ENCODE results near the gene BCL2L11. TPM values are rescaled to one million over a fixed set of nuclear protein-coding genes. Genes with fewer than 3 reads are reported as not detected.
A peak's percentile ranks its signal among the peaks of the same experiment; 100 is the strongest.

The BCL2L11 gene
- total and polyA plus RNA-seq, 2 experiments from 2014 or later: 9.1 to 32.9 TPM

DNA sequence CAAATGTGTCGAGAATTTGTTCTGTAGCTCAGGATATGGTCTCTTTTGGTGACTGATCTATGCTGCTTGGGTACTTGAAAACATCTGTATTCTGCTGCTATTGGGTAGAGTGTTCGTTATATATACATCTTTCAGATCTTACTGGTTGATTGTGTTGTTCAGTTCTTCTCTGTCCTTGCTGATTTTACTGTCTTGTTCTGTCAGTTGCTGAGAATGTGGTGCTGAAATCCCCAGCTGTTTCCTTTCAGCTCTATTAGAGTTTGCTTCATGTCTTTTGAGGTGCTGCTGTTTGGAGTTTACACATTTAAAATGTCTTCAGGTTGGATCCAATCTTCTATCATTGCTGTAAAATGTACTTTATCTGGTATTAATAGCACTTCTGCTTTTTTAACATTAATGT is 12.9 kb downstream of the BCL2L11 start:
- H3K27ac ChIP-seq: no peak overlapping the region

DNA sequence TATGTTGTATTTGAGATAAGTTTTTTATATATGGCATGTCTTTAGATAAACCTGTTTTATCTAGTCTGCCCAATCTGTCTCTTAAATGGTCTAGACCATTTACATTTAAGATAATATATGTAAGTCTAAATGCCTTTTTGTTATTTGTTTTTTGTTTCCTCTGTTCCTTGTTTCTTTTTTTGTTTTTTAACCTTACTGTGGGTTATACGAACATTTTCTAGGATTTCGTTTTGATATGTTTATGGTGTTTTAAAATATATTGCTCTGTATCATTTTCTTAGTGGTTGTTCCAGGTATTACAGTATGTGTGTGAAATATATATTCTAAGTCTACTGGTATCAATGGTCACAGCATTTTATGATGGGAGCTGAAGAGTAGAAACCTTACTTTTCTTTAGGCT is 13.3 kb downstream of the BCL2L11 start:
- Histone ChIP-seq H3K27me3 (no peaks in the 10 kb centered on the region), H3K36me3 (peaks cover 13% of the 10 kb centered on the region), H3K4me1 (ENCODE audit: low read depth) (peaks cover 19% of the 10 kb centered on the region), H3K9me3 (ENCODE audit: low read depth) (no peaks in the 10 kb centered on the region), H3K4me3 (no peak overlapping the region), H3K27ac (no peak overlapping the region)
- TF ChIP-seq, protein P1, sequence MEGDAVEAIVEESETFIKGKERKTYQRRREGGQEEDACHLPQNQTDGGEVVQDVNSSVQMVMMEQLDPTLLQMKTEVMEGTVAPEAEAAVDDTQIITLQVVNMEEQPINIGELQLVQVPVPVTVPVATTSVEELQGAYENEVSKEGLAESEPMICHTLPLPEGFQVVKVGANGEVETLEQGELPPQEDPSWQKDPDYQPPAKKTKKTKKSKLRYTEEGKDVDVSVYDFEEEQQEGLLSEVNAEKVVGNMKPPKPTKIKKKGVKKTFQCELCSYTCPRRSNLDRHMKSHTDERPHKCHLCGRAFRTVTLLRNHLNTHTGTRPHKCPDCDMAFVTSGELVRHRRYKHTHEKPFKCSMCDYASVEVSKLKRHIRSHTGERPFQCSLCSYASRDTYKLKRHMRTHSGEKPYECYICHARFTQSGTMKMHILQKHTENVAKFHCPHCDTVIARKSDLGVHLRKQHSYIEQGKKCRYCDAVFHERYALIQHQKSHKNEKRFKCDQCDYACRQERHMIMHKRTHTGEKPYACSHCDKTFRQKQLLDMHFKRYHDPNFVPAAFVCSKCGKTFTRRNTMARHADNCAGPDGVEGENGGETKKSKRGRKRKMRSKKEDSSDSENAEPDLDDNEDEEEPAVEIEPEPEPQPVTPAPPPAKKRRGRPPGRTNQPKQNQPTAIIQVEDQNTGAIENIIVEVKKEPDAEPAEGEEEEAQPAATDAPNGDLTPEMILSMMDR (IDR thresholded peaks at IDR 0.05; ENCODE audit: low read depth, low read length): no peak
- DNase-seq (ENCODE audit: low read depth in 1 of 2, low spot score in 1 of 2): no peak

More for the DNA sequence above, 12.9 kb downstream of the BCL2L11 start:
- Histone ChIP-seq H3K36me3 (peaks cover 18% of the 10 kb centered on the region), H3K27me3 (no peaks in the 10 kb centered on the region), H3K4me3 (no peak overlapping the region), H3K4me1 (ENCODE audit: low read depth) (peaks cover 19% of the 10 kb centered on the region), H3K9me3 (ENCODE audit: low read depth) (no peaks in the 10 kb centered on the region)
- DNase-seq (ENCODE audit: low read depth in 1 of 2, low spot score in 1 of 2): no peak
- TF ChIP-seq, protein P1 (IDR thresholded peaks at IDR 0.05; ENCODE audit: low read depth, low read length): no peak

DNA sequence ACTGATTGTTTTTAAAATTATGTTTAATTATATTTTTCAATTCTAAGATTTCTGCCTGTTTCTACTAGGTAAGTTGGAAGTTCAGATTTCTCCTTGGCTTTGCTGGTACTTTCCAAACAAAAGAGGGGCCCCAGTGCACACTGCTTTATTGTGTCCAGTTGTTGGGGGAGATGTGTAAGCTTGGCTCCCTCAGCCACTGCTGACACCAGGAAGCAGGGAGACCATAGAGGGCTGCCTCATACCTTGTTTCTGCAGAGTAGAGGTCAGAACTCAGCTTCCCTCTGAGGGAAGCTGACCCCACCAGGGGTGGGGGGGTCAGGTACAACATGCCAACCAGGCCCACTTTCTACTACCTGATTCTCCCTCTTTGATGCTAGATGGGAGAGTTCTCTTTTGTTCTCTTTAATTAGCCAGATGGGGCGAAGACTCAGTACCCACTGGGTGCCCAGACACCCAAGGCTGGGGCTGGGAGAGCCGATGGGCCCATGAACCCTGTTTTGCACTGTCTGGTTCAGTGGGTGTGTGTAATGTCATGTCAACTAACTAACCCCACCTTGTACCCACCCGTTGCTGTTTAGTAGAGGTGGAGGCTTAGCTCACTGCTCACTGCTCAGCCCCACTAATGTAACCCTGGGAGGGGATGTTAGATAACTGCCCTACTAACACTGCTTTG is 14.7 kb downstream of the BCL2L11 start:
- Histone ChIP-seq H3K36me3 (peaks cover 7% of the 10 kb centered on the region), H3K4me1 (ENCODE audit: low read depth) (peaks cover 19% of the 10 kb centered on the region), H3K27me3 (no peaks in the 10 kb centered on the region), H3K4me3 (no peak overlapping the region), H3K27ac (no peak overlapping the region), H3K9me3 (ENCODE audit: low read depth) (no peaks in the 10 kb centered on the region)
- no peak for DNase-seq (ENCODE audit: low read depth in 1 of 2, low spot score in 1 of 2)
- TF ChIP-seq, protein P1 (IDR thresholded peaks at IDR 0.05; ENCODE audit: low read depth, low read length): no peak

DNA sequence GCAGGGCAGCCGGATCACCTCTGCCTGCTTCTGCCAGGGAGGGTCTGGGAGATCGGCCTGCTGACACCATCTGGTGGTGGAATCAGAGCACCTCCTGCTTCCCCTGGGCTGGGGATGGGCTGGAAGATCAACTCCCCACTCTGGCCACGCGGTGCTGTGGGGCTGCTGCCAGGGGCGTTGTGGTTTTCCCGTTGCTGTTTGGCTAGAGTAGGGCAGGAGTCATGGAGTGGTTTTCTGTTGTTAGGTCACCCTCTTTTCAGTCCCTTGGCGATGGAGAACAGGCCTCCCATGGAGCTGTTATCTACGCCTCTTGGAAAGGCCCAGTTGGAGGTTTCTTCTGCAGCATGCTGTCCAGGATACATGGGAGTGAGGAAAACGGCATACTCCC is 15.2 kb downstream of the BCL2L11 start:
- TF ChIP-seq, protein P1 (IDR thresholded peaks at IDR 0.05; ENCODE audit: low read depth, low read length): peak; percentile 70
- H3K9me3 ChIP-seq (ENCODE audit: low read depth): no peaks in the 10 kb centered on the region
- H3K27ac ChIP-seq: no peak overlapping the region
- no peaks in the 10 kb centered on the region for H3K27me3 ChIP-seq
- peaks cover 7% of the 10 kb centered on the region for H3K36me3 ChIP-seq
- H3K4me1 ChIP-seq (ENCODE audit: low read depth): peaks cover 19% of the 10 kb centered on the region
- no peak overlapping the region for H3K4me3 ChIP-seq
- peak in 1 of 2 donors; percentile 98 for DNase-seq (ENCODE audit: low read depth in 1 of 2, low spot score in 1 of 2)

DNA sequence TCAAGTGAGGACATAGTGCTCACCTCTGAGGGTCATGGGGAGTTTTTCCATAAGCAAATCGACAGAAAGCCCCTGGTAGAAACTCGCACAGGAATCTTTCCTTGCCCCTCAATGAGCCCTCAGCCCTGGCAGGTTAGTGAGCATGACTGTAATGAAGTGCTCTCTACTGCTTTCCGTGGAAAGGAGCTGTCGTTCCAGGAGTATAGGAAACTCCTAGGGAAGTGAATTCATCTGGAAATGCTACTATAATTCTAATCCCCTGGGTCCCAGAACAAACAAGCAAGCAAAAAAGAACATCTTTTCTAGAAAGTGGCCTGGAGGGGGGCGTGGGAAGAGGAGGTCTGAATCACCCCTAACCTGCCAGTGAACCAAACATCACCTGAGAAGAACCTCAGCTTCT is 18.1 kb downstream of the BCL2L11 start:
- no peaks in the 10 kb centered on the region for H3K9me3 ChIP-seq (ENCODE audit: low read depth)
- H3K36me3 ChIP-seq: peaks cover 7% of the 10 kb centered on the region
- TF ChIP-seq, protein P1 (IDR thresholded peaks at IDR 0.05; ENCODE audit: low read depth, low read length): no peak
- no peaks in the 10 kb centered on the region for H3K27me3 ChIP-seq
- H3K4me3 ChIP-seq: no peak overlapping the region
- DNase-seq (ENCODE audit: low read depth in 1 of 2, low spot score in 1 of 2): no peak
- H3K4me1 ChIP-seq (ENCODE audit: low read depth): peaks cover 2% of the 10 kb centered on the region
- H3K27ac ChIP-seq: no peak overlapping the region

All from cardiac muscle cell (in vitro differentiated cells and primary cell).